DMS 273 (cell line): ENCODE results near the gene TMEM30B.

ENCODE experiments used
- DNase-seq: peaks from one replicate; lab custom pipeline; 2025; ENCODE audit not compliant: unreplicated experiment; lab: John Stamatoyannopoulos, UW

Gene TMEM30B

GRCh38 chr14:61300209-61300608, 19.1 kb upstream of the TMEM30B start:
- no peak for DNase-seq

- DNase-seq: no peak
These were observed 17.7 kb upstream of the TMEM30B start for GRCh38 chr14:61298824-61299223.

DNA sequence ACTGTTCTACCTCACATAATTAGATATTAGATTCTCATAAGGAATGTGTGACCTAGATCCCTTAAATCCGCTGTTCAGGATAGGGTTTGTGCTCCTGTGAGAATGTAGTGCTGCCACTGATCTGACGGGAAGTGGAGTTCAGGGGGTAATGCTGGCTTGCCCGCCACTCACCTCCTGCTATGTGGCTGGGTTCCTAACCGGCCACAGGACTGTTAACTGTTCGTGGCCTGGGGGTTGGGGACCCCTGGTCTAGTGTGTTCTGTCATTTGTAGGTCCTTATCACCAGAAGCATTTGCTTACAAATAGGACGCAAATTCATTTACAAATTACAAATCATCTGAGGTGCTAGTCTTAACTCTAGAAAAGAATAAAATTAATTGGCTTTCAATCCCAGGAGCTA, 16.4 kb upstream of the TMEM30B start:
- no peak for DNase-seq

DNA sequence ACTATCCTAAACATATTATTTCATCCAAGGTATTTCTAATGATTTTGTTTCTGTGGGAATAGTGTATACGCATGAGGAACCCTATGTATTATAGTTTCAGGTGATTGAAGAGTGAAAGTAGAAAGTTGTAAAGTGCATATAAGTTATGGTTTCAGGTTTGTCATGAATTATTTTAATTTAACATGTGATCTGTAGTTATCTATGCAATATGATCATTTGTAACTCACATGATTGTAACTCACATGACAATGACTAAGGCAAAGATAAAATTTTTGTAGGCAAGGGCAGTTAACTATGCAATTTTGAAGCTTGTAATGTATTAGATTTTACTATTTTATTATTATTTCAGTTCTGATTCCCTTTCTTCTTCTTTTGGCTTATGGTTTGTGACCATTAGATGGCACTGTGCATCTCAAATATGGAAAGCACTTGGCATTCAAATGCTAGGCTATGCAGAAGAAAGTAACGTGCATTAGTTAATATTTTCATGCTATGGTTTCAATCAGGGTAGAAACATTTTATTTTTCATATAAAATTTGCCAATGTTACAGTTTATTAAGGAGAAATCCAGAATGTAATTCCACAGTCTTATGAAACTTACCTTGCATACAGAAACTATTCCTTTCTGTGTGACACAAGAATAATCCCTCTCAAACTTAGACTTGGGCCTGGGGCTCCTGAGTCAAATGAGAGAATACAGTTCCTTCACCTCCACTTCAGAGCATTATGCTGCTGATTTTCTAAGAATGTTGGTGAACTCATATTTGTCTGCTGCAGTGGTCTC, 15.8 kb upstream of the TMEM30B start:
- DNase-seq: peak; percentile 70

- DNase-seq: no peak
These were observed 15.0 kb upstream of the TMEM30B start for GRCh38 chr14:61296151-61296550.

DNA sequence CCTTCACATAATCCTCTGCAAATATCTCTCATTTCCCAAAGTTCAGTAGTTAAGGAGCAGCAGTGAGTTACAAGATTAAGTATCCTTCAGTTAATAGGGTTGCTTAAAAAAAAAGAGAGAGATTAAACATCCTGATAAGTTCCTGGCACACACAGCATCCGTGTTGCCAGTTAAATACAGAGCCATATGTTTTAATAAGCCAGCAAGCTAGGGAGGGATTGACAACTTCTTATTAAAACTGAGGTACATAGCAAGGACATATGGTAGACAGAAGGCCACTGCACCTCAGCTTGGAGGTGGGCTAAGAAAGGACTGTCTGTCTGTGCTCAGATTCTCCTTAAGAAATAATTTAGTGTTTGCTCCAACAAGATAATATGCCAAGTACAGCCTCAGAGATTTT, 9.6 kb upstream of the TMEM30B start:
- DNase-seq: peak; percentile 84

GRCh38 chr14:61288720-61289119, 7.6 kb upstream of the TMEM30B start:
- no peak for DNase-seq

DNA sequence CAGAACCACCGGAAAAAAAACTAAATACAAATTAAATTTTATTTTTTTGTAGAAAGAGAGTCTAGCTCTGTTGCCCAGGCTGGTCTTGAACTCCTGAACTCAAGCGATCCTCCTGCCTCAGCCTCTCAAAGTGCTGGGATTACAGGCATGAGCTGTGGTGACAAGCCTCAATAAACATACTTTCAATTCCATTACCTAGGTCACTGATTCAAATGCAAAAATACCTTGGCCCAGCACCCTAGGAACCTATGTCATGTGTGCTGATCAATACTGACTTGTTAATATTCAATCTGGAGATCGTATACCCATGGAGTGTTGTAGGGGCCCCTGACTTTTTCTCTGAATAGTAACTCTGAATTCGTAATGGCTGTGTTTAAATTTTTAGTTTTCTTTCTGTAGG, 7.1 kb upstream of the TMEM30B start:
- DNase-seq: no peak

DNA sequence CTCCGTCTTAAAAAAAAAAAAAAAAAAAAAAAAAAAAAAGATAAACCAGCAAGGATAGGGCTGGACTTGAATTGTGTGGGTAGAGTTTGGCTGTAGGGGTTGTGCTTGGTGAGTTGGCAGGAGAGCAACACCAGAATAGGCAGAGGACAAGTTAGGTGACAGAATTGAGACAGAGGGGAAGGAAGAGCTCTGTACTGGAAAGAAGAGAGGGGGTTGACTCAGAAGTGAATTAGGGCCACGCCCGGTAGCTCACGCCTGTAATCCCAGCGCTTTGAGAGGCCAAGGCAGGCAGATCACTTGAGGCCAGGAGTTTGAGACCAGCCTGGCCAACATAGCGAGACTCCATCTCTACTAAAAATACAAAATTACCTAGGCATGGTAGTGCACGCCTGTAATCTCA, 6.1 kb upstream of the TMEM30B start:
- DNase-seq: no peak

DNA sequence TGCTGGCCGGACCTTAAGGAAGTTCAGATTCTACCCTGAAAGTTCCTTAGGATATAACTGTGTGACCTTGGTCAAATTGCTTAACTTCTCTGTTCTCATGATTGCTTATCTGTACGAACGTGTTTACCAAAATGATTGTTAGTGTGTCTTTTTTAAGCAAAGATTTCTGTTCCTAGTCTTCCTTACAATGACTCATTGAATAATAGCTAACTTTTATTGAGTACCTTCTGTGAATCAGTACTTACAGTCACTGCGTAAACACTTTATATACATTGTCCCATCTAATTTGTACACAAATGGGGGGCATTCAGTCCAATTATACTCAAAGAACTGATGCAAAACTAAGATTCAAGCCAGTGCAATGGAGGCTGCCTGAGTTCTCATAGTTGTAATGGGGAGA, 4.2 kb upstream of the TMEM30B start:
- no peak for DNase-seq

DNA sequence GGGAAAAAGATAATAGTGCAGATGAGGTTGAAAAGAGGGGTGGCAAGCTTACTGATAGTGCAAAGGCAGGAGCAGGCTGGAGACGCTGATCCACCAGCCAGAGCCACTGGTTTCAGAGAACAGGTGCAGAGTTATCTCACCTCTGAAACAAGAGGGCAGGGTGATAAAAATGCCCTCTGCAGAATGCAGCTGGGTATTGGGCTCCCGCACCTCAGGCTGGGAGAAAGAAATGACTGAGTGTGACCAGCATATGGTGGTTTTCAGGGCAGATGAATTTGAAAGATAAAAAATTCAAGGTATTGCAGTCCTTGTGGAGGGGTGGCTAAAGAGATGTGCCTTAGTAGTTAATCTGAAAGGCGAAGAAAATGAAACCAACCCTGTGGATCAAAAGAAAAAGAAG, 2.9 kb upstream of the TMEM30B start:
- DNase-seq: no peak

DNA sequence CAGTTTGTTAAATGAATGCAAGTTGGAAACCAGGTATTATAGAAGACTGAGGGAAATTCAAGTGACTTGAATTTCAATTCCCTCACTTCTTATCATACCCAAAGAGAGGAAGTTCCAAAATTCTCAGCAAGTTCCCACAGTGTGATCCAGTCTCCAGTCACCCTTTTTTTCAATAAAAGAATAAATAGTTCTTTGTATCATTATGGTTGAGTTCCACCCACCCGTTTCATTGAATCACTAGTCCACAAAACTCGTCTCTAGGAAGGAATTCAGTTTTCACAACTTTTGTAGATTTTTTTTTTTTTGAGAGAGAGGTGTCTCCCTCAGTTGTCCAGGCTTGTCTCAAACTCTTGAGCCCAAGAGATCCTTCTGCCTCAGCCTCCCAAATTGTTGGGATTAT, 1.6 kb upstream of the TMEM30B start:
- DNase-seq: no peak

DNA sequence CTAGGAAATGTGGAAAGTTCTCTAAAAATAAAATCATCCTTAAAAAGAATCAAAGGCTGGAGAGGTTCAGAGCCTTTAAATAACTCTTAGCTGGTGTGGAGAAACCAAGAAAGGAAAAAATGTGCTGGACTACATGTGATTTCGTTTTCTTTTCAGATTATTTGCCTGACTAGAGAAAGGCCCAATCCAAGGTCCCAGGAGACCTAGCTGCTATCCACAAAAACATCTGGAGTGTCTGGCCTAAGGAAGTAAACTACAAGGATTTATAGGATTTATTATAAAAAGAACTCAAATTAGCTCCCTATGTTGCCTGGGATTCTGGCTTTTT, 774 bp upstream of the TMEM30B start:
- peak; percentile 31 for DNase-seq

- DNase-seq: peak; percentile 88
These were observed 482 bp downstream of the TMEM30B start for GRCh38 chr14:61280526-61281185.

GRCh38 chr14:61280092-61280525, 1.0 kb downstream of the TMEM30B start:
- no peak for DNase-seq

DNA sequence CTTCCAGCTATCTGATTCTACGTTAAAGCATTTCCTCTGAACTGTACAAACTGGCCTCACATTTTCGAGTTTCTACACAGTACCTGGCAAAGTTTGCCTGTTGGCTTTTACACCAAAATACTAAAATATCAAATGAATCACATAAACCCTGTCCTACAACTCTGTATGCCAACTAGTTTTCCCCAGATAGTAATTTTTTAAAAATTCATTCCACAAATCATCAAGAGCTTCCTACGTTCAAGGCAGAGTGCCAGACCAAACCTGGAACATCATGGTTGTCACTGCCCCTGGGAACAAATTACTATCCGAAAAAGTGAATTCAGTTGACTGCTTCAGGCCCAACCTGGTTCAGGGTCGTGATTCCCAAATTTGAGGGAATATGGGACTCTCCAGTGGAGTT, 2.1 kb downstream of the TMEM30B start:
- DNase-seq: no peak

DNA sequence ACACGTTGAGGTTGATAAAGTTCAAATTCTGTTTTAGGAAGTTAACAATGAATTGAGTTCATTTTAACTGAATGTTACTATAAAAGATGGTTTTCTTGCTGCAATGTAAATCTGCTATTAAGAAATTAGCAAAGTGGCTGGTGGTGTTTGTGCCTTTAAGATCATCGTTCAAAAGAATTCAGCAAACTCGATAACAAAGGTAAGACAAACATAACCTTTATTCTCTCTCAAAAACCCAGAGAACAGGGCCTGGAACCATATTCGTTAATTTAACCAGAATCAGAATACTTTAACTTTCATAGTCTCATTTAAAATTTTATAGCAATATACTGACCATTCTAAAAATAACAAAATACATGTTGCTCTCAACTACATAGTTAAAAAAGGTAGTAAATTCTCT, 3.4 kb downstream of the TMEM30B start:
- DNase-seq: no peak

GRCh38 chr14:61277232-61277631, 3.9 kb downstream of the TMEM30B start:
- DNase-seq: no peak

DNA sequence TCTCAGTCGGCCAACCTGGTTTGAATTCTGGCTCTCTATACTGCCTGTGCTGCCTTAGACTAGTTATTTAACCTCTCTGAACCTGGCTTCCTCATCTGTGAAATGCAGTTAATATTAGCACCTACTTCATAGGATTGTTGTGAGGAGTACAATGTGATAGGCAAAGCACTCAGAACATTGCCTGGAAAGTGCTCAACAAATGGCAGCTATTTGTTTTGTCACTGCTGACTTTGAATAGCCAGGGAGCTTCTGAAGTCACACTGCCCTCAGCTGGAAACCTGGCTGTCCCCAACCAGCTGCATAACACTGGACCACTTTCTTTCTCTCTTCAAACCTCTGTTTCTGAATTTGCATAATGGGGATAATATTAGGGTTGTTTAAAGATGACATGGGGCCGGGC, 9.6 kb downstream of the TMEM30B start:
- no peak for DNase-seq

DNA sequence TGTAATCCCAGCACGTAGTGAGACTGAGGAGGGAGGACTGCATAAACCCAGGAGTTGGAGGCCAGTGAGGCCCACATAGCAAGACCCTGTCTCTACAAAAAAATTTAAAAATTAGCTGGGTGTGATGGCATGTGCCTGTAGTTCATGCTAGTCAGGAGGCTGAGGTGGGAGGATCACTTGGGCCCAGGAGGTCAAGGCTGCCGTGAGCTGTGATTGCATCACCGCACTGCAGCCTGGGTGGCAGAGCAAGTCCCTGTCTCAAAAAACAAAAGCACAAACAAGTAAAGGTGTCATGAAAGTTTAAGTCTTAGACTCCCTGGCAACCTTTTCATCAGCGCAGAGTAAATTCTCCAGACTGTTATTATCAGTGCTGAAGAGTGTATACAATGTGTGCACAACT, 10.4 kb downstream of the TMEM30B start:
- no peak for DNase-seq

GRCh38 chr14:61269321-61270083, 11.6 kb downstream of the TMEM30B start:
- DNase-seq: peak; percentile 92

- no peak for DNase-seq
These were observed 12.3 kb downstream of the TMEM30B start for GRCh38 chr14:61268812-61269211.
